Esophagus squamous epithelium (tissue), 5 donors: ENCODE data around the gene RCC1. TPM values are rescaled to one million over a fixed set of nuclear protein-coding genes. Genes with fewer than 3 reads are reported as not detected.

ENCODE experiments used
- DNase-seq: peaks from one replicate; lab custom pipeline; 2025; lab: John Stamatoyannopoulos, UW
- H3K27ac ChIP-seq, 4 donors: fragments of 200-600 bp; sonication (generic); one replicate each; pipeline ENCODE4 v1.5.1; 2016 to 2019; ENCODE audit warnings: mild to moderate bottlenecking in 1 of 4
- H3K27me3 ChIP-seq, 4 donors: fragments of 200-600 bp; sonication (generic); 1 replicate in 3 of 4; 2 replicates in 1 of 4; pipeline versions ENCODE4 v1.5.1 to v1.6.0; 2017 to 2021; ENCODE audit warnings: antibody characterized with exemption in 1 of 4
- H3K36me3 ChIP-seq, 3 donors: fragments of 200-600 bp; sonication (generic); one replicate each; pipeline ENCODE4 v1.5.1; 2016 to 2019
- H3K4me1 ChIP-seq, 3 donors: fragments of 200-600 bp; sonication (generic); one replicate each; pipeline ENCODE4 v1.5.1; 2017 to 2019
- H3K4me3 ChIP-seq, 4 donors: fragments of 200-600 bp; sonication (generic); 1 replicate in 3 of 4; 2 replicates in 1 of 4; pipeline ENCODE4 v1.5.1; 2016 to 2019; ENCODE audit warnings: mild to moderate bottlenecking in 2 of 4, moderate library complexity in 1 of 4
- H3K9me3 ChIP-seq, 3 donors: fragments of 200-600 bp; sonication (generic); one replicate each; pipeline ENCODE4 v1.5.1; 2016 to 2019
- POLR2A ChIP-seq, 4 donors: fragments of 450-650 bp; IDR thresholded peaks; one replicate each; pipeline ENCODE4 v1.6.1; 2017; ENCODE audit warnings: antibody characterized with exemption in 4 of 4, mild to moderate bottlenecking in 4 of 4, moderate library complexity in 3 of 4
- WGBS, 2 donors: methylation state at CpG; one replicate each; pipeline ENCODE4 v1.1.5; 2018; 5-methylcytosine and 5-hydroxymethylcytosine counted together
- intact Hi-C: fragments of 100-400 bp; cut with DNase I; formaldehyde crosslinking; loops from one replicate; pipeline ENCODE4 v1.15.0; 2022
- total RNA-seq, 4 donors: library from RNA; depleted of rRNA; stranded (reverse); fragments of >200 nt; gene quantifications; one replicate each; pipeline ENCODE4 v1.1.0, GENCODE V29; 2016
- TF ChIP-seq, protein P1 (sequence below), 6 experiments: fragments of 450-650 bp in 4 of 6; fragments of 200-600 bp in 2 of 6; sonication (generic) in 2 of 6; IDR thresholded peaks; one replicate each; pipeline ENCODE4 v1.5.1; 2016 to 2019; ENCODE audit warnings: antibody characterized with exemption in 6 of 6, mild to moderate bottlenecking in 4 of 6, moderate library complexity in 4 of 6
- donor health status: DM: yes; HTN: yes; CAD: no.

The RCC1 gene
- total RNA-seq, 4 donors from 2014 or later = 25.6 to 46.6 (median 35.8) TPM

- H3K27me3 ChIP-seq = no peaks in the 10 kb centered on the region
- peaks cover 0 to 8% (median 2%) of the 10 kb centered on the region in 3 donors for H3K4me1 ChIP-seq
- H3K9me3 ChIP-seq = no peaks in the 10 kb centered on the region
- no peak overlapping the region for H3K27ac ChIP-seq
- no peak for DNase-seq
- TF ChIP-seq POLR2A (IDR thresholded peaks at IDR 0.05) = no peak
- TF ChIP-seq, protein P1, sequence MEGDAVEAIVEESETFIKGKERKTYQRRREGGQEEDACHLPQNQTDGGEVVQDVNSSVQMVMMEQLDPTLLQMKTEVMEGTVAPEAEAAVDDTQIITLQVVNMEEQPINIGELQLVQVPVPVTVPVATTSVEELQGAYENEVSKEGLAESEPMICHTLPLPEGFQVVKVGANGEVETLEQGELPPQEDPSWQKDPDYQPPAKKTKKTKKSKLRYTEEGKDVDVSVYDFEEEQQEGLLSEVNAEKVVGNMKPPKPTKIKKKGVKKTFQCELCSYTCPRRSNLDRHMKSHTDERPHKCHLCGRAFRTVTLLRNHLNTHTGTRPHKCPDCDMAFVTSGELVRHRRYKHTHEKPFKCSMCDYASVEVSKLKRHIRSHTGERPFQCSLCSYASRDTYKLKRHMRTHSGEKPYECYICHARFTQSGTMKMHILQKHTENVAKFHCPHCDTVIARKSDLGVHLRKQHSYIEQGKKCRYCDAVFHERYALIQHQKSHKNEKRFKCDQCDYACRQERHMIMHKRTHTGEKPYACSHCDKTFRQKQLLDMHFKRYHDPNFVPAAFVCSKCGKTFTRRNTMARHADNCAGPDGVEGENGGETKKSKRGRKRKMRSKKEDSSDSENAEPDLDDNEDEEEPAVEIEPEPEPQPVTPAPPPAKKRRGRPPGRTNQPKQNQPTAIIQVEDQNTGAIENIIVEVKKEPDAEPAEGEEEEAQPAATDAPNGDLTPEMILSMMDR (IDR thresholded peaks at IDR 0.05) = no peak
- intact Hi-C loops = no loop called here
- WGBS, 2 donors = 95 to 96% methylated on average over 11 of the region's 11 CpGs
- peaks cover 3 to 99% (median 28%) of the 10 kb centered on the region in 3 donors for H3K36me3 ChIP-seq
- no peak overlapping the region for H3K4me3 ChIP-seq
Measured at GRCh38 chr1:28573564-28573963, 67.7 kb downstream of the RCC1 start.

DNA sequence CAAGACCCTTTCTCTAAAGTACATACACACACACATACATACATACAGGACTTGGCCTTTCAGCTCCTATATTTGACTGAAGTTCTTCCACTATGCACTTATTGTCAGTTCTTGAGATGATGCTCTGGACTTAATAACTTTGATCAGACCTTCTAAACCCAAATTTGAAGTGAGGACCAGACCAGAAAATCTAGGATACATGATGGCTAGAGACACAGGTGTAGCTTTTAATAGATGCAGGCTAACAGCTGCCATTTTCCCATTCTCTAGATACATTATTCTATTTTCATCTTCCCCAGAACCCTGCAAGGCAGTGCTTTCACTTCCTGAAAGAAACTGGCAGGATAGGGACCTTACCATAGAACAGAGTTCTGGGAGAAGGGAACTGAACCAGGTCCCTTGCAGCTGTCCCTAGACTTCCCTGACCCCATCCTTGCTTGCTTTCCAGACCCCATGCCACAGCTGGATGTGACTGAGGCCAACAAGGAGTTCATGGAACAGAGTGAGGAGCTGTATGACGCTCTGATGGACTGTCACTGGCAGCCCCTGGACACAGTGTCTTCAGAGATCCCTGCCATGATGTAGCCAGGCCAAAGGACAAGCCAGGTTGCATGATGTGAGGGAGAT is 71.3 kb downstream of the RCC1 start:
- H3K4me1 ChIP-seq = peaks cover 10 to 35% (median 20%) of the 10 kb centered on the region in 3 donors
- peaks cover 0 to 84% (median 37%) of the 10 kb centered on the region in 3 donors for H3K36me3 ChIP-seq
- H3K27ac ChIP-seq = peak overlapping the region in 1 of 4 donors; percentile 21
- no peak for DNase-seq
- H3K27me3 ChIP-seq = no peaks in the 10 kb centered on the region
- intact Hi-C loops = no loop called here
- no peaks in the 10 kb centered on the region for H3K9me3 ChIP-seq
- no peak for TF ChIP-seq POLR2A (IDR thresholded peaks at IDR 0.05)
- TF ChIP-seq, protein P1 (IDR thresholded peaks at IDR 0.05) = no peak
- no peak overlapping the region for H3K4me3 ChIP-seq
- WGBS, 2 donors = 56 to 88% methylated on average over 1 of the region's 1 CpG

GRCh38 chr1:28577738-28578536 is 72.1 kb downstream of the RCC1 start:
- no peak for DNase-seq
- Histone ChIP-seq H3K27me3 (no peaks in the 10 kb centered on the region), H3K27ac (no peak overlapping the region), H3K4me3 (no peak overlapping the region), H3K9me3 (no peaks in the 10 kb centered on the region), H3K4me1 (peaks cover 11 to 43% (median 22%) of the 10 kb centered on the region in 3 donors), H3K36me3 (peaks cover 0 to 76% (median 37%) of the 10 kb centered on the region in 3 donors)
- 51 to 60% methylated on average over 6 of the region's 6 CpGs for WGBS, 2 donors
- intact Hi-C loops = no loop called here
- TF ChIP-seq, protein P1 (IDR thresholded peaks at IDR 0.05) = no peak
- no peak for TF ChIP-seq POLR2A (IDR thresholded peaks at IDR 0.05)

DNA sequence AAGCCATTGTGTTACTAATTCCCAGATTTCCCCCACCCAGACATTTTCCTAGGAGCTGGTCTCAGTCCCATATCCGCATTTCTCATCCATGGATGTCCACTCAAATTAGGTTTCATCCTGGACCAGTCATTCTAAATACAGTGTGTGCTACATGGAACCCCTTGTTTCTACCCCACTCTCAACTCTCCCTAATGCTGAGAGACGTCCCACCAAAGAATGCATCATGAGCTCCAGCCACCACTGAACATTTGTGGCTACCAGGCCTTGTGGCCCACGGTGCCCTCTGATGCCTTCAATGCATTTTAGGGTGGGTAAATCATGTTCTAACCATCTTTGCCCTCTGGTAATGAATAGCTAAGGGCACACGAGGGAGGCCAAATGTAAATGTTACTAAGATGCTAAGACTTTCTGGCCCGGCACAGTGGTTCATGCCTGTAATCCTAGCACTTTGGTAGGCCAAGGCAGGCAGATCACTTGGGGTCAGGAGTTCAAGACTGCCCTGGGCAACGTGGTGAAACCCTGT is 72.9 kb downstream of the RCC1 start:
- no peak for DNase-seq
- intact Hi-C loops = no loop called here
- TF ChIP-seq, protein P1 (IDR thresholded peaks at IDR 0.05) = no peak
- TF ChIP-seq POLR2A (IDR thresholded peaks at IDR 0.05) = no peak
- H3K36me3 ChIP-seq = peaks cover 0 to 68% (median 37%) of the 10 kb centered on the region in 3 donors
- no peaks in the 10 kb centered on the region for H3K27me3 ChIP-seq
- peaks cover 13 to 46% (median 22%) of the 10 kb centered on the region in 3 donors for H3K4me1 ChIP-seq
- no peak overlapping the region for H3K4me3 ChIP-seq
- peak overlapping the region in 1 of 4 donors; percentile 6 for H3K27ac ChIP-seq
- no peaks in the 10 kb centered on the region for H3K9me3 ChIP-seq
- WGBS, 2 donors = 67 to 70% methylated on average over 6 of the region's 6 CpGs
